Epidermal melanocyte (primary cell): ENCODE data around the gene MED23.

ENCODE experiments used
- DNase-seq: peaks from one replicate; pipeline ENCODE4 v3.0.0; 2011; ENCODE audit warnings: low spot score; ENCODE audit not compliant: insufficient read length

MED23 gene

GRCh38 chr6:131627724-131628682 lies at the start of gene MED23:
TSS of gene MED23 (minus strand) at chr6:131628242. CDS start at chr6:131628049, 193 bp downstream.
- DNase-seq: peak; percentile 76

GRCh38 chr6:131673184-131673583 lies 45.1 kb upstream of the MED23 start:
- DNase-seq: no peak

GRCh38 chr6:131669891-131670290 lies 41.8 kb upstream of the MED23 start:
- no peak for DNase-seq

- no peak for DNase-seq
Measured at GRCh38 chr6:131663578-131664165, 35.6 kb upstream of the MED23 start.

- no peak for DNase-seq
Measured at GRCh38 chr6:131660195-131660594, 32.2 kb upstream of the MED23 start.

GRCh38 chr6:131658287-131658686 lies 30.2 kb upstream of the MED23 start:
- no peak for DNase-seq

GRCh38 chr6:131657630-131658111 lies 29.6 kb upstream of the MED23 start:
- no peak for DNase-seq

- DNase-seq: no peak
Measured at GRCh38 chr6:131657222-131657621, 29.2 kb upstream of the MED23 start.

- no peak for DNase-seq
Measured at GRCh38 chr6:131656667-131657066, 28.6 kb upstream of the MED23 start.

GRCh38 chr6:131655951-131656350 lies 27.9 kb upstream of the MED23 start:
- no peak for DNase-seq

- DNase-seq: no peak
Measured at GRCh38 chr6:131655387-131655786, 27.3 kb upstream of the MED23 start.

- DNase-seq: no peak
Measured at GRCh38 chr6:131654326-131654725, 26.3 kb upstream of the MED23 start.

GRCh38 chr6:131652472-131652871 lies 24.4 kb upstream of the MED23 start:
- no peak for DNase-seq

GRCh38 chr6:131651782-131652181 lies 23.7 kb upstream of the MED23 start:
- no peak for DNase-seq

- no peak for DNase-seq
Measured at GRCh38 chr6:131646249-131646670, 18.2 kb upstream of the MED23 start.

- no peak for DNase-seq
Measured at GRCh38 chr6:131645846-131646245, 17.8 kb upstream of the MED23 start.

- no peak for DNase-seq
Measured at GRCh38 chr6:131644921-131645320, 16.9 kb upstream of the MED23 start.

- DNase-seq: no peak
Measured at GRCh38 chr6:131643855-131644460, 15.9 kb upstream of the MED23 start.

- no peak for DNase-seq
Measured at GRCh38 chr6:131642987-131643611, 15.1 kb upstream of the MED23 start.

- DNase-seq: no peak
Measured at GRCh38 chr6:131642565-131642964, 14.5 kb upstream of the MED23 start.

GRCh38 chr6:131641554-131641953 lies 13.5 kb upstream of the MED23 start:
- no peak for DNase-seq

- DNase-seq: no peak
Measured at GRCh38 chr6:131640576-131640975, 12.5 kb upstream of the MED23 start.
